Astrocyte (in vitro differentiated cells and primary cell): Measurements from ENCODE around the gene AIP. TPM values are rescaled to one million over a fixed set of nuclear protein-coding genes. Genes with fewer than 3 reads are reported as not detected.

Experiments used
- DNase-seq: peaks from one replicate; pipeline ENCODE4 v3.0.0-alpha.2; 2010; ENCODE audit warnings: low read depth
- FAIRE-seq: peaks from 2 replicates; lab custom pipeline; 2011; peaks lifted over from hg19 to GRCh38; lab: Jason Lieb, UNC
- H2AFZ ChIP-seq: 2 replicates; pipeline ENCODE4 v1.6.0; 2012; ENCODE audit warnings: low read depth, low read length, inconsistent platforms
- H3K27ac ChIP-seq: 2 replicates; pipeline ENCODE4 v1.5.1; 2011; ENCODE audit warnings: low read depth, low read length, inconsistent platforms
- H3K27me3 ChIP-seq: 2 replicates; pipeline ENCODE4 v1.6.0; 2011; ENCODE audit warnings: low read length, inconsistent platforms; ENCODE audit not compliant: insufficient read depth
- H3K36me3 ChIP-seq: 2 replicates; pipeline ENCODE4 v1.5.1; 2011; ENCODE audit warnings: low read length, inconsistent platforms; ENCODE audit not compliant: insufficient read depth
- H3K4me1 ChIP-seq: 2 replicates; pipeline ENCODE4 v1.5.1; 2011; ENCODE audit warnings: low read length, inconsistent platforms; ENCODE audit not compliant: insufficient read depth
- H3K4me2 ChIP-seq: 2 replicates; pipeline ENCODE4 v1.6.0; 2012; ENCODE audit warnings: low read length, inconsistent platforms
- H3K4me3 ChIP-seq: 2 replicates; pipeline ENCODE4 v1.5.1; 2011; ENCODE audit warnings: low read depth, mild to moderate bottlenecking, low read length, inconsistent platforms; ENCODE audit not compliant: insufficient read depth
- H3K79me2 ChIP-seq: 2 replicates; pipeline ENCODE4 v1.6.0; 2012; ENCODE audit warnings: mild to moderate bottlenecking, low read length, inconsistent platforms; ENCODE audit not compliant: insufficient read depth
- H3K9ac ChIP-seq: 2 replicates; pipeline ENCODE4 v1.6.0; 2012; ENCODE audit warnings: mild to moderate bottlenecking, low read length, inconsistent platforms
- H3K9me3 ChIP-seq: 2 replicates; pipeline ENCODE4 v1.5.1; 2012; ENCODE audit warnings: low read depth, mild to moderate bottlenecking, low read length, inconsistent platforms; ENCODE audit not compliant: insufficient read depth
- H4K20me1 ChIP-seq: 2 replicates; pipeline ENCODE4 v1.6.0; 2012; ENCODE audit warnings: low read length, inconsistent platforms; ENCODE audit not compliant: insufficient read depth
- H3K27ac Mint-ChIP-seq: one replicate; pipeline ENCODE4 v1.8.0; 2021; ENCODE audit warnings: mild to moderate bottlenecking, mixed read lengths; ENCODE audit not compliant: unreplicated experiment
- H3K27me3 Mint-ChIP-seq: one replicate; pipeline ENCODE4 v1.8.0; 2021; ENCODE audit warnings: low read depth, mixed read lengths; ENCODE audit not compliant: unreplicated experiment
- H3K36me3 Mint-ChIP-seq: one replicate; pipeline ENCODE4 v1.8.0; 2021; ENCODE audit warnings: low read depth, mixed read lengths; ENCODE audit not compliant: unreplicated experiment
- H3K4me1 Mint-ChIP-seq: one replicate; pipeline ENCODE4 v1.8.0; 2021; ENCODE audit warnings: low read depth, mixed read lengths; ENCODE audit not compliant: unreplicated experiment
- H3K4me3 Mint-ChIP-seq: one replicate; pipeline ENCODE4 v1.8.0; 2021; ENCODE audit warnings: mild to moderate bottlenecking, moderate library complexity, mixed read lengths; ENCODE audit not compliant: unreplicated experiment
- H3K9me3 Mint-ChIP-seq: one replicate; pipeline ENCODE4 v1.8.0; 2021; ENCODE audit warnings: mild to moderate bottlenecking, mixed read lengths; ENCODE audit not compliant: unreplicated experiment
- EZH2 ChIP-seq: IDR thresholded peaks from 2 replicates; pipeline ENCODE4 v1.6.1; 2012; ENCODE audit warnings: mild to moderate bottlenecking, low read length, inconsistent platforms; ENCODE audit not compliant: insufficient read depth
- total RNA-seq: library from RNA; stranded (reverse); gene quantifications from 2 replicates; pipeline ENCODE4 v1.2.1, GENCODE V29; 2021
- TF ChIP-seq, protein P1 (sequence below): IDR thresholded peaks from 2 replicates; pipeline ENCODE4 v1.5.1; 2011; ENCODE audit warnings: low read depth, mild to moderate bottlenecking, inconsistent platforms, low read length, moderate library complexity; ENCODE audit not compliant: insufficient read depth

Gene AIP
- total RNA-seq, 1 donor from 2014 or later: 43.6 TPM

DNA sequence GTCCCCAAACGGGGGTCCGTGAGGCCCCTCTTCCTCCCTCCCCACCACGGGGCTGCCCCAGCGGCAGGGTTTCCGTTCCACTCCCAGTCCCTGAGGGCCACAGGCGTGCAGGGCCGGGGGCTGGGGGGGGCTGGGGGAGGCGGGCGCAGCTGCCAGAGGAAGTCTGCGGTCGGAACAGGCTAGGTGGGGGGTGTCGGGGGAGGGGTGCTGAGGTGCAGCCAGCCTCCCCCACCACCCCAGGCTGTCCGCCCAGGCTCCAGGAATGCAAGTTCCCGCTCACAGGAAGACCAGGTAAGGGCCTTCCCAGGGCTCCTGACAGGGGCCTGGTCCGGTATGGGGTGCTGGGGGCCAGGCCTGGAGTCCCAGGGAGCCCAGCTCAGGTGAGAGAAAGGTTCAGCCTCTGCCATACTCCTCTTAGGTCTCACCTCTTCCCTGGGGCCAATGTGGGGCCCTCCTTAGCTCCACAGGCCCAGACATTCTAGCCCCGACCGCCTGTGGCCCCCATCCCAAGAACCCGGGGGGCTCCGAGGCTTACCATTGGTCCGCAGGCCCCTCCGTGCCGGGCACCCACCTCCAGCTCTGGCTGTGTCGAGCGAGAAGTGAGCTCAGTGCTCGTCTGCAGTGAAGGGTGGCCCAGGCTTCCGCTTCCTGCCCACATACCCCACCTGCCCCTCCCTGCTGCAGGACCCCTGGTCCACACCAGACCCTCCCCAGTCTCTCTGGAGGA lies 45.6 kb upstream of the AIP start, which contains the start of gene PTPRCAP:
PTPRCAP (minus strand) TSS at position 601 of the 727 bp plus-strand sequence; CDS start at position 538, 63 bp downstream.
- H3K27ac Mint-ChIP-seq: peak within 1 kb of the TSS; percentile 55
- Histone ChIP-seq H3K27me3 (no peaks in the 10 kb centered on the region), H3K9ac (no peak within 1 kb of the TSS), H3K4me2 (peak within 1 kb of the TSS; percentile 19), H3K9me3 (no peaks in the 10 kb centered on the region), H3K79me2 (peaks cover 7% of the 10 kb centered on the region), H3K27ac (no peak within 1 kb of the TSS), H3K36me3 (peaks cover 6% of the 10 kb centered on the region), H3K4me1 (peaks cover 14% of the 10 kb centered on the region), H2AFZ (no peak within 1 kb of the TSS), H4K20me1 (peaks cover 13% of the 10 kb centered on the region), H3K4me3 (no peak within 1 kb of the TSS)
- TF ChIP-seq EZH2: no peak
- TF ChIP-seq, protein P1, sequence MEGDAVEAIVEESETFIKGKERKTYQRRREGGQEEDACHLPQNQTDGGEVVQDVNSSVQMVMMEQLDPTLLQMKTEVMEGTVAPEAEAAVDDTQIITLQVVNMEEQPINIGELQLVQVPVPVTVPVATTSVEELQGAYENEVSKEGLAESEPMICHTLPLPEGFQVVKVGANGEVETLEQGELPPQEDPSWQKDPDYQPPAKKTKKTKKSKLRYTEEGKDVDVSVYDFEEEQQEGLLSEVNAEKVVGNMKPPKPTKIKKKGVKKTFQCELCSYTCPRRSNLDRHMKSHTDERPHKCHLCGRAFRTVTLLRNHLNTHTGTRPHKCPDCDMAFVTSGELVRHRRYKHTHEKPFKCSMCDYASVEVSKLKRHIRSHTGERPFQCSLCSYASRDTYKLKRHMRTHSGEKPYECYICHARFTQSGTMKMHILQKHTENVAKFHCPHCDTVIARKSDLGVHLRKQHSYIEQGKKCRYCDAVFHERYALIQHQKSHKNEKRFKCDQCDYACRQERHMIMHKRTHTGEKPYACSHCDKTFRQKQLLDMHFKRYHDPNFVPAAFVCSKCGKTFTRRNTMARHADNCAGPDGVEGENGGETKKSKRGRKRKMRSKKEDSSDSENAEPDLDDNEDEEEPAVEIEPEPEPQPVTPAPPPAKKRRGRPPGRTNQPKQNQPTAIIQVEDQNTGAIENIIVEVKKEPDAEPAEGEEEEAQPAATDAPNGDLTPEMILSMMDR: no peak
- H3K4me3 Mint-ChIP-seq: peak within 1 kb of the TSS; percentile 62
- peaks cover 5% of the 10 kb centered on the region for H3K36me3 Mint-ChIP-seq
- H3K27me3 Mint-ChIP-seq: no peaks in the 10 kb centered on the region
- H3K9me3 Mint-ChIP-seq: no peaks in the 10 kb centered on the region
- peaks cover 9% of the 10 kb centered on the region for H3K4me1 Mint-ChIP-seq
- FAIRE-seq (no peak), DNase-seq (no peak)

DNA sequence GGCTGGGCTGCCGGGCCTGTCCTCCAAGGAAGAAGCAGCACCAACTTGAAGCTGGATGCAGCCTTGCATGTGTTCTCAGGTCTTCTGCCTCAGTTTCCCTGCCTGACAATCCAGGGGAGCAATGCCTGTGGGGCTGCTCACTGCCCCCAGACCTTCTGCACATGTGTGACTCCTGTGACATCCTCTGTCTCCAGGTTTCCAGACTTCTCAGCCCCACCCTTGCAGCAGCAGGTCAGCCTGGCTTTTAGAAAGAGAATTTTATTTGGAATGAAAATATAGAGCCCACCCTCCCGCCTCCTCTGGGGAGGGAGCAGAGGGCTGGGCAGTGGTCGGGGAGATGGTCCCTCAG lies 45.0 kb upstream of the AIP start:
- Histone ChIP-seq H3K27me3 (no peaks in the 10 kb centered on the region), H3K27ac (no peak overlapping the region), H3K9me3 (no peaks in the 10 kb centered on the region), H3K4me3 (no peak overlapping the region), H3K79me2 (peaks cover 12% of the 10 kb centered on the region), H3K9ac (no peak overlapping the region), H3K36me3 (peaks cover 2% of the 10 kb centered on the region), H4K20me1 (peaks cover 19% of the 10 kb centered on the region), H2AFZ (no peak overlapping the region), H3K4me1 (peaks cover 20% of the 10 kb centered on the region), H3K4me2 (no peak overlapping the region)
- FAIRE-seq (no peak), DNase-seq (no peak)
- H3K36me3 Mint-ChIP-seq: peaks cover 1% of the 10 kb centered on the region
- peaks cover 11% of the 10 kb centered on the region for H3K4me1 Mint-ChIP-seq
- no peak overlapping the region for H3K4me3 Mint-ChIP-seq
- H3K9me3 Mint-ChIP-seq: no peaks in the 10 kb centered on the region
- TF ChIP-seq, protein P1: no peak
- TF ChIP-seq EZH2: no peak
- H3K27ac Mint-ChIP-seq: no peak overlapping the region
- no peaks in the 10 kb centered on the region for H3K27me3 Mint-ChIP-seq
